Right forelimb (tissue), 1 donor: ENCODE measurements around the gene SERPINB7.

ENCODE experiments used
- DNase-seq: peaks from one replicate; pipeline ENCODE4 v3.0.0-alpha.2; 2018

SERPINB7 gene

DNA sequence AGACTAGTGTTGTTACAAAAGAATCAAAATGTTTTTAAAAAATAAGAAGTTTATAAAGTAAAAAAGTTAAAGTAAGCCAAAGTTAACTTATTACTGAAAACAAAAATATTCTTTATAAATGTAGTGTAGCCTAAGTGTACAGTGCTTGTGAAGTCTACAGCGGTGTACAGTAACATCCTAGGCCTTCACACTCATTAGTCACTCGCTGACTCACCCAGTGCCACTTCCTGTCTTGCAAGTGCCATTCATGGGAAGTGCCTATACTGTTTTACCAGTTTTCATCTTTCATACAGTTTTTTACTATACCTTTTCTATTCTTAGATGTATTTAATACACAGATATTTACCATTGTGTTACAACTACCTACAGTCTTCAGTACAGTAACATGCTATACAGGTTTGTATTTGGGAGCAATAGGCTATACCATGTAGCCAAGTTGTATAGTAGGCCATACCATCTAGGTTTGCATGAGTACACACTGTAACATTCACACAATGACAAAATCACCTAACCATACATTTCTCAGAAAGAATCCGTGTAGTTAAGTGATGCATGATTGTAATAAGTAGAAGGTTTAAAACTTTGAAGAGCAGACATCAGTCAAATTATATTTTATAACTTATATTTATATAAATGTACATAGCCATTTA, 13.4 kb downstream of the SERPINB7 start:
- no peak for DNase-seq

DNA sequence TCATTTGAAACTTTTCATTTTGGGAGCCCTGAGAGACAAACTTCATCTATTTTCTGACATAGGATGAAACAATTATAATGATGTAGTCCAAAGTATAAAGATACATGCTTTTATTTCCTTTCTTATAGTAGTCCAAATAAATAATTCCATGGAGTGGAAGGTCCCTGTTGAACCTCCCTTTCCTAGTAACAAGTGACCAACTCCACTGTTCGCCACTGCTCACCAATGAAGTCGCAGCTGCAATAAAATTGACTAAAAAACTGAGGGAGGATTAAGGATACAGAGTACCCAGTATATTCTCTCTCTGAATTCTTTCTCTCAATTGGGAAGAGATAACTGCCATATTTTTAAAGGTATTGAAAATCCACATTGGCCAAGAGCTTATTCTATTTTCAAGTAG, 14.1 kb downstream of the SERPINB7 start:
- no peak for DNase-seq

DNA sequence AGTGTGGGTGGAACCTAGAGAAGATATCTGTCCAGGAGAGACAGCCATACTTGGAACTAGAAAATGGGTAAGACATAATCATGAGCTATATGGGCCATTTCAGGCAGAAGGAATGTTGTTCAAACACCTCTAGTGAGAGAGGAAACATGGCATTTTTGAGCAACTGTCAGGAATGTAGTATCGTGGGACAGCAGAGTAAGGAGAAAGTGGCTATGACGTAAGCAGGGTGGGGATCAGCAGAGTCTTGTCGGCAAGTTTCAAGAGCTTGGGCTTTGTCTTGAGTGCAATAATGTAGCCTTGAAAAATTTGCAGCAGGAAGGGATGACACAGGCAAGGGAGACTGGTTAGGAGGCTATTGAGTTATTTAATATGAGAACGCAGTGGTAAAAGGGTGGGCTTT, 20.4 kb downstream of the SERPINB7 start:
- DNase-seq = no peak

DNA sequence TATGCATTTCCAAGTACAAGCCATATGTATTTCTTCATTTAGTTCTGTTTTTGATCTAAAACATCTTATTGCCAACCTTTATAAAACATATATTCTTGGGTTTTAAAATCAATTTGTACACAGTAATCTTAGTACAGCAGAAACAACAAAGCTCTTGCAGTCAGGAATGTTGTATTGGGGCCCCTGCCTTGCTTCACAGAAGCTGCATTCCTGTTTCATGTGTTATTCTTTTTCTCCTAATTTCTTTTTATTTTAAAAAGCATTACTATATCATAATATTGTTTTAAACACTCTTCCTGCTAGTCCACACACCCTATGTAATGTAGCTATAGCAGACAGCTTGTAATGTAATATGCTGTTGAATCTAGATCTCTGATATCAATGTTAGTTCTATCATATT, 24.0 kb downstream of the SERPINB7 start:
- no peak for DNase-seq

DNA sequence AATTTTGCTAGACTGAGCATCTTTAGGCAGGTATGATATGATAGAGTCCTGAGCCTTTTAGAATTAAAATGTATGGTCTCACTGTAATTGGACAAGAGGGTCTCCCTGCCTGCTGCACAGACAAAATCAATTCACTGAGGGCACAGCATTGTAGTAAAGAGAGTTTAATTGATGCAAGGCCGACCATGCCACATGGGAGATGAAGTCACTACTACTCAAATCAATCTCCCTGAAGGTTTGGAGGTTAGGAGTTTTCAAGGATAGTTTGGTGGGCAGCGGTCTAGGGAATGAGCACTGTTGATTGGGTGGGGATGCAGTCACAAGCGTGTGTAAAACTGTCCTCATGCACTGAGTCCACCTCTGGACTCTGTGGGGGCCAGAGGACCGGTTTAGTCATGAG, 26.1 kb downstream of the SERPINB7 start:
- no peak for DNase-seq

DNA sequence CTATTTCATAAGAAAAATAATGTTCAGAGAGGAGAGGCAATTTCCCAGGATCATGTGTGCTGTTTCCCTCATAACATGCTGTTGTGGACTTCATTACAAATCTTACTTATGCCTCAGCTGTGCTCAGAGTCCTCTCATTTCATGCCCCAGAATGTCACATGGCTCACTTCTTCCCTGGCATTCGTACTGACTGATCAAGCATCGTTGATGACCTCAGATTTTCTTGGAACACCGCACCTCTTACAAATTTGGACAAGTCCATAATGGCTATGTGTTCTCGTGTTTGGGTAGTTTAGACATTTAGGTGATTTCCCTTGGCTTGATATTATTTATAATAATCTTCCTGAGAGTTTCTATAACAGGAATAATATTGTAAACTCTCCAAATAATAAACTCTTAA, 32.9 kb downstream of the SERPINB7 start:
- no peak for DNase-seq

DNA sequence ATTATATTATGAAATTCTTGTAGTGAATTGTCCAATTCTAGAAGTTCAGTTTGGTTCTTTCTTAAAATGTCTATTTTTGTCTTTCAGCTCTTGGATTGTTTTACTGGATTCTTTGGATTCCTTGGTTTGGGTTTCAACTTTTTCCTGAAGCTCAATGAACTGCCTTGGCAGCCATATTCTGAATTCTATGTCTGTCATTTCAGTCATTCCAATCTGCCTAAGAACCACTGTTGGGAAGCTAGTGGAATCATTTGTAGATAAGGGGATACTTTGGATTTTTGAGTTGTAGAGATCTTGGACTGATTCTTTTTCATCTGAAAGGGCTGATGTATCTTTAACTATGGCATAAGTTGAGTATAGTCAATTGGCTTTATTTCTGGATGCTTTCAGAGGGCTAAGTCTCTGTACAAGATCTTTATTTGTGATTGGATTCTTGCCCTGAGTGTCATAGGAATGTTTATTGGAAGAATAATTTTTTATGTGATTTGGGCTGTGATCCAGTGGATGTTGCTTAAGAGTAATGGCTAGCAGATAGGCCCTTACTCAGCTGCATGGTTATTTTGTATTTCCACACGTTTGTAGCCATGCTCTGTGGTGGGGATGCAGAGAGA, 42.3 kb downstream of the SERPINB7 start:
- DNase-seq = no peak

DNA sequence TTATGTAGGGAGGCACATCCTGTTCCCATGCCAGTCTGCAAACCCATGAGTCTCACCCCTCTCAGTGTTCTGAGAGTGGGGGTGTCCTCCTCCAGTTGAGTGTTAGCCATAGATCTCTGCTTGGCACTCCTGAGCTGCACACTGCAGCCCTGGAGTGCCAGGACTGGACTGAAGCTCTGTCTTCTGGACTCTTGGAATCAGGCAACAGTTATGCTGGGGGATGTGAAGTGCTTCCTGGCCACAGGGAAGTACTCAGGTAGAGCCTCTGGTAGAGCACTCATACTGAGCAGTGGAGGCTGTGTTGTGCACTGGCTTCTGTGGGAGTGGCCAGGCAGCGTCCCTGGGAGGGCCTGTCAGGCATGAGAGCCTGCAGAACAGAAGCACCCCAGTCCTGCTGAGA, 43.0 kb downstream of the SERPINB7 start:
- DNase-seq = no peak

DNA sequence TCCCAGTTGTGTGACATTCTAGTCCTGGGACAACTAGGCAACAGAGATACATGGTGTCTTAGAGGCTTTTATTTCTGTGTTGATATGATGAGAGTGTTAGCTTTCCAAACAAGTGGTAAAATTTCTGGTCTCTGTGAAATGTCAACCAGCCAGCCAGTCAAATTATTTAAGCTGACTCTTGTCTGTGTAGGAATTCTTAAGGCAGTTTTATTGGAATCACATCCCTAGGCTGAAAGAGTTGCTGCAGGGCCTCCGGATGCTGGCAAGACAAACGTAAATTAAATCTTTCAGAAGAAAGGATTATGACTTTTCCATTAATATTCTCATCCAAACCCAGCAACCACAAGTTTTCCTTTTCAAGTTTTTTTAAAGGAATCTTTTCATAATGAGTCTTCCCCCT, 44.6 kb downstream of the SERPINB7 start:
- no peak for DNase-seq

DNA sequence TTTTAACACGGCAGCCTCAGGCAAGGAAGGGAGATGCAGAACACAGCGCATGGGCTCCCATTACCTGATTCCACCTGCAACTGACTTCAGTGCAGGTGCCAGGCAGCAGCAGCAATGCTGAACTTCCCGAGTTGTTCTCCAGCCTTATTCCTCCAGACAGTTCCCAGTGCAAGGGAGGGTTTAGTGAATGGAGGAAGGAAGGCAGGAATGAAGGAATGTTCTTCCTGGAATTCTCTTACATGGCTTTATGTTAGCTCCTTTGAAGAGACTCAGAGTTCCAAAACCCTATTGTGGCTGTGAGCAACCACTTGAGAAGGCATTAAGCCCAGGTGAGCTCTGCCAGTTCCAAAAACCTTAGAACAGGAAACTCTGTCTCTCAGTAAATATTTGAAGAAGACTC, 45.5 kb downstream of the SERPINB7 start:
- DNase-seq = no peak

DNA sequence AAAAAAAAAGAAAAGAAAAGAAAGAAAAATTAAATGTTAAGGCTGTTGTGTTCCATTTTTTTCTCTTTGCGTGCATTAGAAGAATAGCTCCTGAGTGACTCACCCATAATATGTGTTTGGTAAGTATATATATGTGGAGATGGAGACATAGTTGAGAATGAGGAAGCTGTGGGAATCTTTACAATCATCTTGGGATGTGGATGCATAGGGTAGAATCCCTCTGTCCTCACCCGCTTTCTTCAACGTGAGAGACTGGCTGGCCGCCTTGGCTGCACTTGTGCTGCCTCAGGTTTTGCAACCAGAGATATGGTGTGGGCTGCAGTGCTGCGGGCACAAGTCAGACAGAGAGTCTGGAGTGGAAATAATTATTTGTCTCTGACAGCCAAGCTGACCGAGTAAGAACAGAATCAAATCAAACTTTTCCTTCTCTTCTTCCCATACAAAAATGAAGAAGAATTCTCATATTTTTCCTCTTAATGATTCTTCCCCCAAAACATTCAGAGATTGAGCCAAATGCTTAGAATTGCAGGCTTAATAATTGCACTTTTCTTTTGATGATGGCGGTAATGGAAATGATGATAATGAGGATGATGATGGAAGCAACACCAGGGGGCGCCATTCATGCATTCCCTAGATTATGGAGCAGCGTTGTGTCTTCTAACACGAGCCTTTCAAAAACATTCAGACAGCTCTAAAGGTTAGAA, 48.5 kb downstream of the SERPINB7 start:
- DNase-seq = no peak

DNA sequence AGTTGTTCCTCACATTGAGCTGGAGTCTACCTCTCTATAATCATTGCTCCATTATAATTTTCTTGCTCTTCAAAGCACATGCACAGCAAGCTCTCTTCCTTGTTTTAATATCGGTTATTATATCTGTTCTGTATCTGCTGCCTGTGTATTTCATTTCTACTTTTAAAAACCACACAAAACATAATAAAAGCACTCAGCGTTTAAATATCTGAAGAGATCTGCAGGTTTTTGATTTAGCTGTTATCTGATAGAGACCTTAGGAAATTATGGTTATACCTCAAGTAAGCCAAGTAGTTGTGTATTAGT, 49.0 kb downstream of the SERPINB7 start:
- no peak for DNase-seq

DNA sequence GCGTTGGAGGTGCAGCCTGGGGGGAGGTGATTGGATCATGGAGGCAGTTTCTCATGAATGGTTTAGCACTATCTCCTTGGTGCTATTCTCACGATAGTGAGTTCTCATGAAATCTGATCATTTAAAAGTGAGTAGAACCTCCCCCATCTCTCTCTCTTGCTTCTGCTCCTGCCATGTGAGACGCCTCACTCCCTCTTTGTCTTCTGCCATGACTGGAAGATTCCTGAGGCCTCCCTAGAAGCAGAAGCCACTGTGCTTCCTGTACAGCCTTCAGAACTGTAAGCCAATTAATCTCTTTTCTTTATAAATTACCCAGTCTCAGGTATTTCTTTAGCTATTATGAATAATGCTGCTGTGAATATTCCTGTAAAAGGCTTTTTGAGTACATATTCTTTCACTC, 52.9 kb downstream of the SERPINB7 start:
- no peak for DNase-seq

DNA sequence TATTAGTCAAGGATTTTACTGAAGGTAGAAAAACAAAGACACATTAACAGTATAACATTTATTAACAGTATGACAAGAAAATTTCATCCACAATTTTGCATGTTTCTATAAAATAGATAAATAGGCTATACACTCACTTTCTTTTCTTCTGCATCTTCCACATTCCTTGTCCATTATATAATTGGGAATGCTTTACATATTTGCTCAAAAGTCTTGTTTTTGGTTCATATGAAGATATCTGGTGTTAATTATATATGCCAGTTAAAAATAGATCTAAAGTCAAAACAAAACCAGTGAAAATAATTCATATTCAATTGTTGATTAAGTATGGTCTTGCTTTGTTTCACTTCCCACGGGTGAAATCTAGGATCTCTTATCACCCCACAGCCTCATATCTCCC, 53.4 kb downstream of the SERPINB7 start:
- no peak for DNase-seq

DNA sequence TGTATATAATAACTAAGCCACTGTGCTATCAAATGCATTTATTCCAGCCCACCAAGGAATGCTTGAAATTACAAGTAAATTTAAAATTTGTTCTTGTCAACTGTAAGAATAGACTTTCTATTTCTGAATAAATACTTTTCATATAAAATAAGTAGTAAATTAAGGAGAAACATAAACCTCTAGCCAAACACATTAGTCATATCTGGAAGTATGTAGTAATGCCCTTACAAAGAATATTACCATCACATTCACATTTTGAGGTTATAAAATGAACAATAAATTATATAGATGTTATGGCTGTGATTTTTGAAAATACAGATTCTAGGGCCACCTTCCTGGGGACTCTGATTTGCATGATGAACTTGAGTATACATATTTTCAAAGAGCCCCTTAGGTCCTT, 54.7 kb downstream of the SERPINB7 start:
- DNase-seq = no peak

DNA sequence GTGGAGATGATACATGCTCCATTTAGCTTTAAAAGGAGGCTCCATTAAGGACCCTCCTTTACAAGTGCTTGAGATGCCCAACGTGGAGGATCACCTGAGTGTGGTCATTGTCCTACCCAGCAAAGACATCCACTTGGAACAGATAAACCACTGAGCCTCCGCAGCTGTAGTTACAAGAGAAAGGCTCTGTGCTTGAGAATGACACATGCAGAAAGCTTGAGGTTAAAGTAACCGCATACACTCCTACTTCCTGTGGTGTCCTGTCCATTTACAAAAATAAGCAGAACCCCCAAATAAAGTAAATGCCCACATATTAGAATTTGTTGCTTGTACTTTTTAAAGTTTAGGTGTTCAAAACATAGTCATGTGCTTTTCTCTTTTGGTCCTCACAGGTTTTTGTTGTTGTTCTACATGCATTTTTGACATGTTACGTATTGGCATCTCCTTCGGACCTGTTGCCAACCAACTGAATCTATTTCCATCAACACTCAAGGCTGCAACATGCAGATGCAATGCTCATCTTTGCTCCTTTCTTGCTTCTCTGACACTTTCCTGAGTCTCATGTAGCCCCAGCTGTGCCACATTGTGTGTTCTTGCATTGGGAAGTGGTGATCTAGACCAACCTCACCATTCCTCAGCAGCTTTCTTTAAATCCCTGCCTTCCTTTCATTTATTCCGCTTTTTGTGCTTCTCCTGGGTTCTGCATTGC, 56.0 kb downstream of the SERPINB7 start:
- no peak for DNase-seq

DNA sequence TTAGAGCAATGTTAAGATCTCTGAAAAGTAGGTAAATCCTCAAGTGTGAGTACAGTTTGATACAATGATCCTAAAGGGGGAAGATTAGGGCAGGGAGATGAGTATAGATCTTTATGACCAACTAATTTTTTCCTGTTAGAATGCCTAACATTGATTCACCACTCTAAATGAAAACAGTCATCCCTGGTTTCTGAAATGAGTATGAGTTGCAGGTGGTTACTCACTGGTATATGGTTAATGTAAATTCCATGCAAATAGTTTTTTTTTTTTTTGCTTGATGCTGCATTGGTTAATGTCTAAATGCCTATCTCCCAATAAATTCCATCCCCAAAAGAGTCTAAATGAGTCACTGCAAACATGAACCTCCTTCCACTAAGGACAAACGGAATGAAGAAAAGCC, 57.3 kb downstream of the SERPINB7 start:
- no peak for DNase-seq

DNA sequence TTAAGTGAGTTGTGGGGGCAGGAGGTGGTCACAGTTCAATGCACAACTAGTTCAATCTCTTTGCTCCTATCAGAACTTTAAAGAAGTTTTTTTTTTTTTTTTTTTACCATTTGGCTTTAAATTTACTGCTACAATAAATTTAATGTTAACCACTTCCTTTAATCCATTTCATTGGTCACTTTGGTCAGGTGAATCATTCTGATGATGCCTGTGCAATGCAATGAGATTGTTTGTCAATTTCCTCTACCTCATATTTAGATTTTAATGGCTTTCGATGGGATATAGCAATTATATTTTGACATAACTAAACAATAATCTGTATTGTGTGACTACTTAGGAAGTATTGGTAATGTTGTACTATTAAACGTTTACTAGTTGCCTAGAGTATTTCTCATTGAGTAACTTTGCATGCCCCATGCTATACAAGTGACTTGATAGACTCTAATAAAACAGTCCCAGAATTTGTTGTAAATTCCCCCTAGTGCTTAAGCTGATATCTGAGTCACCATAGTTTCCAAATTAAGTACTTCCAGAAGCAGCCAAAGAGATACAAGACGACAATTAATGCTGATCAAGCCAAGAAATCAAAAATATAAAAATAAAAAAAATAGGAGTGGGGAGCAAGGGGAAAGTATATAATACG, 59.4 kb downstream of the SERPINB7 start:
- no peak for DNase-seq

DNA sequence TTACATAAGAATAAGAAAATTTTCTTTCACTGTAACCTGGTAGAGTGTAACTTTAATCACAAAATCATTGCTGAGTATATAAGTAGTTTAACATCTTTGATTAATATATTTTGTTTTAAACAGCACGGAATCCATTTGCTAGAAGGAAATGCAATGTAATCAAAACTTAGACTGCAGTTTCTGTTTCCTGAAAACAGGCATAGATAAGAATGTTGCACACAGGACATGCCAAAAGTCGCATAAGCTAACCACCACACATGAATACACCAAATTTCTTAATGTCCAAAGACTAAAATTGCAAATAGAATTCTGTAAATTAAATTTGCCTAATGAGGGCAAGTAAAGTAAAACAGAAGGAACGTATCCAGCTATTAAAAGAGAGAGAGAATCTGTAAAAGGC, 61.2 kb downstream of the SERPINB7 start:
- no peak for DNase-seq

DNA sequence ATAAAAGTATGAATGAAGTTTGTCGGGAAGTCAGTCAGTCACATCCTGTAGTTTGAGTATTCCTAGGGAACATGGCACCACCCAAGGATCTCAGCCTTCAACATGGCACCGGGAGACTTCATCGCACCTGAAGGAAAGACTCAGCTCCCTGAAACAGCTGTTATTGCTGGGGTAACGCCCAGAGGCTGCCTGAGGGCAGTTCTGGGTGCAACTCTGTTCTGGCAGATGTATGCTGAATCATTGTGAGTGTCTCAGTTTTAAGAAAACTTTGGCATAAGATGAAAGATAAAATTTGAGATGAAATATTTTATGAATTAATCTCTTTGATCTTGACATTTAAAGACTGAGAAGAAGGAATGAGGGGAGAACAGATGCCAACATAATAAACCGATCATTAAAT, 62.4 kb downstream of the SERPINB7 start:
- DNase-seq = no peak

DNA sequence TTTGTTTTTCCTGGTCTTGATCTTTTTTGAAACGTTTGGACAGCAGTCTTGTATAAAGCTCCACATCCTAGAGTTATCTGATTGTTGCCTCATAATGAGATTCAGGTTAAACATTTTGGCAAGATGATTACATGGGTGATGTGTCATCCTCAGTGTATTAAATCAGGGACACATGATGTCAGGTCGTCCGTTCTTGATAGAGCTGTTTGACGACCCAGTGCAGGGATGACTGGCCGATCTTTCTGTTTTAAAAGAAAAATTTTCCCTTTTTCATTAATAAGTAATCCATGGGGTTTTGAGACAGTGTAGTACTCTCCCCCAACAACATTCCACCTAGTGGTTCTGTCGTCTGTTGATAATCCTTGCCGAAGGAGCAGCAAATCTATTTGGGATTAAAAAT, 67.8 kb downstream of the SERPINB7 start:
- DNase-seq = no peak

DNA sequence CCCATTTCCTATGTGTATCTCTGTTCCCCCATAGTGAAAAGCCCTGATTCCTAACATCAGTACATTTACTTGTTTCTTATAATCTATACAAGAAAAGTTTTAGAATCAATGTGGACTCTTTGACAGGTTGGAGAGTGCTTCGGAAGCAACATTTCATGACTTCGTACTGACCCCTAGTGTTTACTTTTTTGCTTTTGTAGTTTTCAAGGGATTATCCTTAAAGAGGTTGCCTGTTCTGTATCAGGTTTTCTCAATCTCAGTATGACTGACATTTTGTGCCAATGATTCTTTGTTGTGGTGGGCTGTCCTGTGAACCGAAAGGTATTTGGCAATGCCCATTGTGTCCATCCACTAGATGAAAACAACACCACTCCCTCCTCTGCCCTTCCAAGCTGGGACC, 69.0 kb downstream of the SERPINB7 start:
- no peak for DNase-seq

DNA sequence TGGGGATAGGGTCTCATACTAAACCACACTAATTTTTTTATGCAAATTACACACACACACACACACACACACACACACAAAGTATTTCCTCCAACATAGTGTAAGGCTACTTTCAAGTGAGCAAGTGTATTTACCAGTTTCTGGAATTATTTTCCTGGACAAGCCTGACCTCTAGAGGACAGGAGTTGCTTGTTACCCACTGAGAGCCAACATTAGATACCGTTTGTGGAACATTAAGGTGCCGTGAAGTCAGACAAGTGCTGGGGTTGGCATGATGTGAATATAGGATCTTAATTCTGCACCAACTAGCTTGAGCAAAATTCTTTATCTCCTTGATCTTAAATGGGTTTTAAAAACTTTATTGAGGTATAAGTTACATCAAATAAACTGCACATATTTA, 72.9 kb downstream of the SERPINB7 start:
- no peak for DNase-seq

DNA sequence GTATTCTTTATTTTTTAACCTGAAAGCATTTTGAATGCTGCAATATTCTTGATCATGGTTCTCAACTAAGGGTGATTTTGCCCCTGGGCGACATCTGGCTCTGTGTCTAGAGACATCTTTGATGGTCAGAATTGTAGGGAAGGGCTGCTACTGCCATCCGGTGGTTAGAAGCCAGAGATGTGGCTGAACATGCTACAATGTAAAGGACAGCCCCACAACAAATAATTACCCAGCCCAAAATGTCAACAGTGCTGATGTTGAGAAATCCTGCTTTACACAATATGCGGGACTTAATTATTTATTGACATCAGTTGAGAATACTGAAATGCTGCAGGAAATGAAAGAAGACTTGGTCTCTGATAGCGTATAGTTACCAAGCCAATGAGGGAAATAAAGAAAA, 74.8 kb downstream of the SERPINB7 start:
- DNase-seq = no peak
